Measurements from ENCODE around the gene BARD1.

DNA sequence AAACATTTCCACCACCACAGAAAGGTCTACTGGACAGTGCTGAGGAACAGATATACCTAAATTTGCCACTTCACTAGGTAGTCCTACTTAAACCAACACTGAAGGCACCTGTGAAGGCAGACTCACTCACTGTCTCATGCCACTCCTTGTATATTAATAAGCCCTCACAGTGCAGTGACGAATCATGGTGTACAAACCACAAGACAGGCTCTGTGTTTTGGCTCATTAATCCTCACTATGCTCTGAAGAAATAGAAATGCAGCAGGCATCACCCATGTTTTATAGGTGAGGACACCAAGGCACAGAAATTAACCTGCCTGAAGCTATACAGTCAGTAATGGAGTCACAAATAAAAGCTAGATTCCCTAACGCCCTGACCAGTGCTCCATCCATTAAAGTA lies 44.3 kb downstream of the BARD1 start:
- TF ChIP-seq POLR2A (IDR thresholded peaks at IDR 0.05): no peak
- TF ChIP-seq POLR2AphosphoS5 (IDR thresholded peaks at IDR 0.05): no peak

Measured in upper lobe of left lung (tissue), 4 donors.